Measurements from ENCODE around the gene KRT14.

DNA sequence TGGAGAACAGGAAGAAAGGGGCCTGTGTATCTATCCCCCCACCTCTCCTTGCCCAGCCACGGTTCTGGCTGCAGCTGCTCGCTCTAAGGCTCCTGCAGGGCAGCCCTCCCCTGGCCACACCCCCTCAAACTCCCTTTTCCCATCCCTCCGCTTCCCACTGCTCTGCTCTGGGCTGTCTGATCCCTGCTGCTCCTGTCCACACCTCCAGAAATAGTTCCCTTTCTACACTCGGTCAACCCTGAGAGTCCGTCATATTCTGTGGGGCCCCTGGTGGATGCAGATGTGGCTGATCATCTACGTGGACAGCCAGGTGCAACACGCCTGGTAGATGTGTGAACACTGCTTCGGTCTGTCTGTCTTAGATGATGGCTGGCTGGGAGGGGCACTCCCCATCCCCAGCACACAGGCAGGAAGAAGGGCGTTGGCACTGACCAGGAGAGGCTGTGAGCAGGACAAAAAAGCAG is 39.3 kb downstream of the KRT14 start:
- no peak for TF ChIP-seq CTCF (conservative IDR thresholded peaks at IDR 0.05 in 1 of 2, IDR thresholded peaks at IDR 0.05 in 1 of 2; ENCODE audit: low read depth in 1 of 2, low read length in 2 of 2)
- no peak for TF ChIP-seq EZH2 (IDR thresholded peaks at IDR 0.05; ENCODE audit: low read length, missing control alignments)

Measured in fibroblast of lung (primary cell).